Omental fat pad (tissue), 4 donors: Measurements from ENCODE around the gene NOXRED1. TPM values are rescaled to one million over a fixed set of nuclear protein-coding genes. Genes with fewer than 3 reads are reported as not detected.
"Not testable (repeated sequence)": the region's sequence is repeated elsewhere in the genome, so short reads cannot be mapped to it uniquely, and the experiment has no call there.

Experiments
- ATAC-seq: fragments of 150-250 bp; one replicate; pipeline ENCODE4 v1.9.1; 2016; ENCODE audit warnings: mild to moderate bottlenecking, moderate library complexity; ENCODE audit not compliant: low FRiP score
- DNase-seq: peaks from one replicate; pipeline ENCODE4 v3.0.0-alpha.2; 2019; ENCODE audit warnings: low spot score
- total RNA-seq, 4 donors: library from RNA; depleted of rRNA; stranded (reverse); fragments of >200 nt; gene quantifications; one replicate each; pipeline ENCODE4 v1.1.0, GENCODE V29; 2016
- TF ChIP-seq, protein P1 (sequence below), 3 donors: fragments of 450-650 bp; IDR thresholded peaks; one replicate each; pipeline ENCODE4 v1.5.1; 2016 to 2017; ENCODE audit warnings: antibody characterized with exemption in 3 of 3, mild to moderate bottlenecking in 3 of 3, moderate library complexity in 2 of 3

The NOXRED1 gene
- total RNA-seq, 4 donors from 2014 or later = 0.28 to 0.47 TPM; not detected in 2

DNA sequence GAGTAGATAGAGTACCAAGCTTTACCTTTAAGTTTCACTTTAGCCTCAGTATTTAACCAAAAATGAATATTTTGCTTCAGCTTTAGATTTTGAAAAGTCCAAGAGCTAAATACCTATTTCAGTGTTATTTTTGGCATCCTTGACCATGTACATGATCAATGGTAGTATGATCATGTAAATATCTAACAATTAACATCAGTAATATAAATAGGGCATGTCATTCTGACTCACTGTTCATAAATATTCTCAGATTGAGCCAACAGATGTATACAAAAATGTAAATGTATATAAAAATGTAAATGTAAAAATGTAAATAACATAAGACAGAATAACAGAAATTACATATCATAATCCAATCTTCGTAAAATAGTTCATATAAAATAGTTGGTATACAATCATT, 15.3 kb upstream of the NOXRED1 start:
- TF ChIP-seq, protein P1, sequence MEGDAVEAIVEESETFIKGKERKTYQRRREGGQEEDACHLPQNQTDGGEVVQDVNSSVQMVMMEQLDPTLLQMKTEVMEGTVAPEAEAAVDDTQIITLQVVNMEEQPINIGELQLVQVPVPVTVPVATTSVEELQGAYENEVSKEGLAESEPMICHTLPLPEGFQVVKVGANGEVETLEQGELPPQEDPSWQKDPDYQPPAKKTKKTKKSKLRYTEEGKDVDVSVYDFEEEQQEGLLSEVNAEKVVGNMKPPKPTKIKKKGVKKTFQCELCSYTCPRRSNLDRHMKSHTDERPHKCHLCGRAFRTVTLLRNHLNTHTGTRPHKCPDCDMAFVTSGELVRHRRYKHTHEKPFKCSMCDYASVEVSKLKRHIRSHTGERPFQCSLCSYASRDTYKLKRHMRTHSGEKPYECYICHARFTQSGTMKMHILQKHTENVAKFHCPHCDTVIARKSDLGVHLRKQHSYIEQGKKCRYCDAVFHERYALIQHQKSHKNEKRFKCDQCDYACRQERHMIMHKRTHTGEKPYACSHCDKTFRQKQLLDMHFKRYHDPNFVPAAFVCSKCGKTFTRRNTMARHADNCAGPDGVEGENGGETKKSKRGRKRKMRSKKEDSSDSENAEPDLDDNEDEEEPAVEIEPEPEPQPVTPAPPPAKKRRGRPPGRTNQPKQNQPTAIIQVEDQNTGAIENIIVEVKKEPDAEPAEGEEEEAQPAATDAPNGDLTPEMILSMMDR (IDR thresholded peaks at IDR 0.05) = no peak
- ATAC-seq (no peak), DNase-seq (no peak)

DNA sequence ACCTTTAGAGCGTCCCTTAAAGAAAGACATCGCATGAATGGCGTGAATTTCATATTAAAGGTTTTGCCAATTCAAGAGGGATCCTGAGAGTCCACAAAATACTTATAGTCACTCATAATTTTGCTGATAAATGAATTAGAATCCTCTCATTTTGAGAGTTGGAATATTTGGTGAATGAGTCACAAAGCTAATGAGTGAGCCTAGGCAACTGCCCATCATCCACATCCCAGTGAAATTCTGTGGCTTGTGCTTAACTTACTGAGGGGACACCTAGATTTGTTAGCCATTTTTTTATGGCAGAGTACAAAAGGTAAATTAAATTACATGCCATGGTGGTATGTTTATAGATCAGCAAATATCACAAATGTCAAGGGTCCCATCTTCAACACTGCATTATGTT, 12.7 kb upstream of the NOXRED1 start:
- TF ChIP-seq, protein P1 (IDR thresholded peaks at IDR 0.05) = no peak
- DNase-seq = no peak

DNA sequence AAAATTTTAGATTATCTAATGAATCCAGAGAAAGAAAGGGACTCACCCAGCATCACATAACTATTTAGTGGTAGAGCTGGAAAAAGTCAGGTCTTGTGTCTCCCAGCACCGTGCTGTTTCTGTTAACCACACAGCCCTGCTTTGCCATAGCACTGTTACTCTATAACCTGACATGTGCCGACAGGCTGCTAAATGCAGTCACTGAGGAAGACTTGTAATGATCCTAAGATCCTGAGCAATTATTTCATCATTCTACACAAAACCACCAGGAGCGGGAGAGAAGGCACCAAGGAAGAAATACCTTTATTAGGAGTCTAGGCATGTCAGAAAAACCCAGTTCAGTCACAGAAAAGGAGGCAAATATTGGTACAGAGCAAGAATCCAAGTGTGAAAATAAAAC, 3.1 kb upstream of the NOXRED1 start:
- TF ChIP-seq, protein P1 (IDR thresholded peaks at IDR 0.05) = no peak
- DNase-seq (no peak), ATAC-seq (no peak)

More for the DNA sequence above, 12.7 kb upstream of the NOXRED1 start:
- ATAC-seq = no peak

DNA sequence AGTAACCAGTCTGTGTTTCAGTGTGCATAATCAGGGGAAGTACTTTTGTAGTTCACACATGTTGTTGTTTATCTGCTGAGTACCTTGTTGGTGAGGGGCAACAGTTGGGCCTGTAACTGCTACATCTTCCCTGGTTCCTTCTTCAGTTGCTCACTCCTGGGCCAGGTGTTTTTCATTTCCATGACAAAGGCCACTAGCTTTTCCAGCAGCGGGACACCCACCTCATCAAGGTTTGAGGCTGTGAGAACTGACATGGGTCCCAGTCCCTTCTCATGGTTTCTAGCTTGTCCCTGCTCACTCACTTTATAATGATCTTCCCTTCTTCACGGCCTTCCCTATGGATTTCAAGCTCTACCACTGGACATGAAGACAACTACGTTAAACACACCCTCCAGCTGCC, 1.5 kb upstream of the NOXRED1 start:
- TF ChIP-seq, protein P1 (IDR thresholded peaks at IDR 0.05) = no peak
- ATAC-seq (no peak), DNase-seq (no peak)

DNA sequence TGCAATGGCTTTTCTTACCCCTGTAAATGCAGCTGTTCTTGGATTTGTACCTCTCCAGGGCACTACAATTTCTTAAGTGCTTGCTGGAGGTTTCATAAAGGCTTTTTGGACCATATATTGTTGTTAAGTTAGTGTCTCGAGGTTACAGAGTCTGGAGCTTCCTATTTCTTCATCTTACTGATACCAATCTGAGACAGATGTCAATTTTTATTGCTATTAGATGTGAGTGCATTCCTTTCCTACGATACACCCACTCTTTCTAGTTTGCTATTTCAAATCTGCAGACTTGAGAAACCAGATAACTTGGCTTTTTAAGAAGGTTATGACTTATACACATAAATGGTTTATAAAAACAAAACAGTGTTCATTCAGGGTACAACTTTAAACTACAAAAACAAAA, 2.1 kb downstream of the NOXRED1 start:
- no peak for ATAC-seq

DNA sequence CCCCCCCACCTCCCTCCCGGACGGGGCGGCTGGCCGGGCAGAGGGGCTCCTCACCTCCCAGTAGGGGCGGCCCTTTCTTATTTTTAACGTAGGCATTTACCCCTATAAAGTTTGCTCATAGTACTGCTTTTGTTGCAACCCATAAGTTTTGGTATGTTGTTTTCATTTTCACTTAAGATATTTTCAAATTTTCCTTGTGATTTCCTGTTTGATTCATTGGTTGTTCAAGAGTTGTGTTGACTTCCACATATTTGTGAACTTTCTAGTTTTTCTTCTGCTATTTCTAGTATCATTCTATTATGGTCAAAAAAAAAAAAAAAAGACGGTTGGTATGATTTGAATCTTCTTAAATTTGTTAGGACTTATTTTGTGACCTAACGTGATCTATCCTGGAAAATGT, 6.5 kb downstream of the NOXRED1 start:
- TF ChIP-seq, protein P1 (IDR thresholded peaks at IDR 0.05) = no peak
- DNase-seq = no peak
- no peak for ATAC-seq

More for the DNA sequence above, 2.1 kb downstream of the NOXRED1 start:
- no peak for DNase-seq
- TF ChIP-seq, protein P1 (IDR thresholded peaks at IDR 0.05) = no peak

DNA sequence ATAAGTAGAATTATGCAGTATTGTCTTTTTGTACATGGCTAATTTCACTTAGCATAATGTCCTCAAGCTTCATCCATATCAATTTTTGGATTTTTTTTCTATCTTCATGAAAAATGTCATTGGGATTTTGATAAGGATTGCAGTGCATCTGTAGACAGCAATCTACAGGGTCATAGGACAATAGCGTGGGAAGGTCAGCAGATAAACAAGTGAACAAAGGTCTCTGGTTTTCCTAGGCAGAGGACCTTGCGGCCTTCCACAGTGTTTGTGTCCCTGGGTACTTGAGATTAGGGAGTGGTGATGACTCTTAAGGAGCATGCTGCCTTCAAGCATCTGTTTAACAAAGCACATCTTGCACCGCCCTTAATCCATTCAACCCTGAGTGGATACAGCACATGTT, 7.2 kb downstream of the NOXRED1 start:
- not testable (repeated sequence) for DNase-seq

DNA sequence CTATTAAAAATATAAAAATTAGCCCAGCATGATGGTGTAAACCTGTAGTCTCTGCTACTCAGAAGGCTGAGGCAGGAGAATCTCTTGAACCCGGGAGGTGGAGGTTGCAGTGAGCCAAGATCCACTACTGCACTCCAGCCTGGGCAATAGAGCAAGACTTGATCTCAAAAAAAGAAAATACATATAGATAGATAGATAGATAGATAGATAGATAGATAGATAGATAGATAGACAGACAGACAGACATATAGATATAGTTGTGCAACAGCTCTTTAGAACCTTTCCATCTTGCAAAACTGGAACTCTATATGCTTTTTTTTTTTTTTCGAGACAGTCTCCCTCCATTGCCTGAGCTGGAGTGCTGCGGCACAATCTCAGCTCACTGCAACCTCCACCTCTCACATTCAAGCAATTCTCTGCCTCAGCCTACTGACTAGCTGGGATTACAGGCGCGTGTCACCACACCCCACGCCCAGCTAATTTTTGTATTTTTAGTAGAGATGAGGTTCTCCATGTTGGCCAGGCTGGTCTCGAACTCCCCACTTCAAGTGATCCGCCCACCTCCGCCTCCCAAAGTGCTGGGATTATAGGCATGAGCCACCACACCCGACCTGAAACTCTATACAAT, 7.8 kb downstream of the NOXRED1 start:
- not testable (repeated sequence) for ATAC-seq, DNase-seq

More for the DNA sequence above, 7.2 kb downstream of the NOXRED1 start:
- not testable (repeated sequence) for ATAC-seq
